ENCODE data around the gene HSP90B1. TPM values are rescaled to one million over a fixed set of nuclear protein-coding genes. Genes with fewer than 3 reads are reported as not detected.

HSP90B1 gene
- polyA plus RNA-seq, 1 of the 3 experiments (the other 2 are of a cell fraction), result 420 TPM

DNA sequence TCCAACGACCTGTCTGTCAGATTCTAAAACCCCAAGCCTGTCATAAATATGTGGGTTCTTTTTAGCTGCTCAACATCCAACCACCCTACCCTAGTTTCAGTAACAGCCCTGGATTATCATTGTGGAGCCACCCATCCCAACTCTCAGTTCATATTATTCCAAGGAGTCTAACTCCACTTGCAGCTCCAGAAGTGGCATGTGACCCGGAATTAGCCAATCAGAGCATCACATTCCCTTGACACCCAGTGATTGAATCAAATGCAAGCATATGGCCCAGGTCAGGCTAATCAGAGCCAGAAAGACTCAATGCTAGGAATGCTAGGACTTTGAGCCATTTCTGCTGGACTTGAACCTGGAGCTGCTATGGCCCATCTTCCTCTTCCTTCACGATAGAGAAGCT is 17.1 kb upstream of the HSP90B1 start:
- 51% methylated on average over 3 of the region's 3 CpGs for WGBS (ENCODE audit: low lambda C conversion rate)
- Histone ChIP-seq H4K20me1 (ENCODE audit: insufficient read depth) (no peaks in the 10 kb centered on the region), H3K4me2 (no peak overlapping the region), H3K79me2 (ENCODE audit: insufficient read depth) (no peaks in the 10 kb centered on the region), H3K9me3 (no peaks in the 10 kb centered on the region), H3K9ac (no peak overlapping the region), H2AFZ (ENCODE audit: low read depth) (no peak overlapping the region), H3K9me2 (no peaks in the 10 kb centered on the region), H3K27me3 (ENCODE audit: insufficient read depth) (no peaks in the 10 kb centered on the region), H3K27ac (ENCODE audit: low read depth in 2 of 2, low read length in 1 of 2) (no peak overlapping the region), H3F3A (replicated peaks; ENCODE audit: insufficient read depth) (no peaks in the 10 kb centered on the region), H3K4me1 (ENCODE audit: control insufficient read depth in 1 of 2, insufficient read depth in 2 of 2, low read depth in 1 of 2, low read length in 1 of 2) (no peaks in the 10 kb centered on the region; a peak in 2 of 4 replicates), H3K36me3 (replicated peaks in 1 of 2; ENCODE audit: control insufficient read depth in 1 of 2, insufficient read depth in 2 of 2, low read length in 1 of 2) (no peaks in the 10 kb centered on the region), H3K4me3 (ENCODE audit: low read depth in 2 of 2, low read length in 1 of 2) (no peak overlapping the region)
- CTCF ChIA-PET, result interaction anchor here (1.6 to 2.2 kb wide), 2 partner anchors 24 to 196 kb away, joined by 5 read pairs; no protein-coding TSS in a partner anchor
- POLR2A ChIA-PET, result no interaction called here
- TF ChIP-seq SMC3 (IDR thresholded peaks at IDR 0.05; ENCODE audit: low read depth, low read length), result no peak
- TF ChIP-seq, protein P1, sequence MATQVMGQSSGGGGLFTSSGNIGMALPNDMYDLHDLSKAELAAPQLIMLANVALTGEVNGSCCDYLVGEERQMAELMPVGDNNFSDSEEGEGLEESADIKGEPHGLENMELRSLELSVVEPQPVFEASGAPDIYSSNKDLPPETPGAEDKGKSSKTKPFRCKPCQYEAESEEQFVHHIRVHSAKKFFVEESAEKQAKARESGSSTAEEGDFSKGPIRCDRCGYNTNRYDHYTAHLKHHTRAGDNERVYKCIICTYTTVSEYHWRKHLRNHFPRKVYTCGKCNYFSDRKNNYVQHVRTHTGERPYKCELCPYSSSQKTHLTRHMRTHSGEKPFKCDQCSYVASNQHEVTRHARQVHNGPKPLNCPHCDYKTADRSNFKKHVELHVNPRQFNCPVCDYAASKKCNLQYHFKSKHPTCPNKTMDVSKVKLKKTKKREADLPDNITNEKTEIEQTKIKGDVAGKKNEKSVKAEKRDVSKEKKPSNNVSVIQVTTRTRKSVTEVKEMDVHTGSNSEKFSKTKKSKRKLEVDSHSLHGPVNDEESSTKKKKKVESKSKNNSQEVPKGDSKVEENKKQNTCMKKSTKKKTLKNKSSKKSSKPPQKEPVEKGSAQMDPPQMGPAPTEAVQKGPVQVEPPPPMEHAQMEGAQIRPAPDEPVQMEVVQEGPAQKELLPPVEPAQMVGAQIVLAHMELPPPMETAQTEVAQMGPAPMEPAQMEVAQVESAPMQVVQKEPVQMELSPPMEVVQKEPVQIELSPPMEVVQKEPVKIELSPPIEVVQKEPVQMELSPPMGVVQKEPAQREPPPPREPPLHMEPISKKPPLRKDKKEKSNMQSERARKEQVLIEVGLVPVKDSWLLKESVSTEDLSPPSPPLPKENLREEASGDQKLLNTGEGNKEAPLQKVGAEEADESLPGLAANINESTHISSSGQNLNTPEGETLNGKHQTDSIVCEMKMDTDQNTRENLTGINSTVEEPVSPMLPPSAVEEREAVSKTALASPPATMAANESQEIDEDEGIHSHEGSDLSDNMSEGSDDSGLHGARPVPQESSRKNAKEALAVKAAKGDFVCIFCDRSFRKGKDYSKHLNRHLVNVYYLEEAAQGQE (IDR thresholded peaks at IDR 0.05; ENCODE audit: low read depth, low read length), result no peak
- TF ChIP-seq FOXJ3 (CRISPR knock-in tag; IDR thresholded peaks at IDR 0.05), result no peak
- no peak for TF ChIP-seq GABPA (IDR thresholded peaks at IDR 0.05; ENCODE audit: low read depth)
- TF ChIP-seq MXI1 (IDR thresholded peaks at IDR 0.05; ENCODE audit: low read depth, low read length), result no peak
- TF ChIP-seq, protein P2, sequence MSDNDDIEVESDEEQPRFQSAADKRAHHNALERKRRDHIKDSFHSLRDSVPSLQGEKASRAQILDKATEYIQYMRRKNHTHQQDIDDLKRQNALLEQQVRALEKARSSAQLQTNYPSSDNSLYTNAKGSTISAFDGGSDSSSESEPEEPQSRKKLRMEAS (IDR thresholded peaks at IDR 0.05; ENCODE audit: low read depth), result no peak
- TF ChIP-seq RXRA (IDR thresholded peaks at IDR 0.05; ENCODE audit: borderline replicate concordance, low read depth), result no peak
- no peak for TF ChIP-seq CHD2 (IDR thresholded peaks at IDR 0.05; ENCODE audit: low read length, partially characterized antibody)
- TF ChIP-seq EZH2phosphoT487 (IDR thresholded peaks at IDR 0.05; ENCODE audit: borderline replicate concordance, low read depth), result no peak
- TF ChIP-seq TAF1 (IDR thresholded peaks at IDR 0.05; ENCODE audit: borderline replicate concordance, low read depth, low read length), result no peak
- TF ChIP-seq TEAD4 (IDR thresholded peaks at IDR 0.05; ENCODE audit: borderline replicate concordance, insufficient read depth), result no peak
- TF ChIP-seq, protein P3, sequence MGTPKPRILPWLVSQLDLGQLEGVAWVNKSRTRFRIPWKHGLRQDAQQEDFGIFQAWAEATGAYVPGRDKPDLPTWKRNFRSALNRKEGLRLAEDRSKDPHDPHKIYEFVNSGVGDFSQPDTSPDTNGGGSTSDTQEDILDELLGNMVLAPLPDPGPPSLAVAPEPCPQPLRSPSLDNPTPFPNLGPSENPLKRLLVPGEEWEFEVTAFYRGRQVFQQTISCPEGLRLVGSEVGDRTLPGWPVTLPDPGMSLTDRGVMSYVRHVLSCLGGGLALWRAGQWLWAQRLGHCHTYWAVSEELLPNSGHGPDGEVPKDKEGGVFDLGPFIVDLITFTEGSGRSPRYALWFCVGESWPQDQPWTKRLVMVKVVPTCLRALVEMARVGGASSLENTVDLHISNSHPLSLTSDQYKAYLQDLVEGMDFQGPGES (IDR thresholded peaks at IDR 0.05; ENCODE audit: low read depth, low read length), result no peak
- TF ChIP-seq JUND (IDR thresholded peaks at IDR 0.05), result no peak
- no peak for TF ChIP-seq FOXM1 (IDR thresholded peaks at IDR 0.05; ENCODE audit: low read depth)
- TF ChIP-seq MEF2A (IDR thresholded peaks at IDR 0.05; ENCODE audit: borderline replicate concordance, low read depth), result no peak
- TF ChIP-seq, protein P4, sequence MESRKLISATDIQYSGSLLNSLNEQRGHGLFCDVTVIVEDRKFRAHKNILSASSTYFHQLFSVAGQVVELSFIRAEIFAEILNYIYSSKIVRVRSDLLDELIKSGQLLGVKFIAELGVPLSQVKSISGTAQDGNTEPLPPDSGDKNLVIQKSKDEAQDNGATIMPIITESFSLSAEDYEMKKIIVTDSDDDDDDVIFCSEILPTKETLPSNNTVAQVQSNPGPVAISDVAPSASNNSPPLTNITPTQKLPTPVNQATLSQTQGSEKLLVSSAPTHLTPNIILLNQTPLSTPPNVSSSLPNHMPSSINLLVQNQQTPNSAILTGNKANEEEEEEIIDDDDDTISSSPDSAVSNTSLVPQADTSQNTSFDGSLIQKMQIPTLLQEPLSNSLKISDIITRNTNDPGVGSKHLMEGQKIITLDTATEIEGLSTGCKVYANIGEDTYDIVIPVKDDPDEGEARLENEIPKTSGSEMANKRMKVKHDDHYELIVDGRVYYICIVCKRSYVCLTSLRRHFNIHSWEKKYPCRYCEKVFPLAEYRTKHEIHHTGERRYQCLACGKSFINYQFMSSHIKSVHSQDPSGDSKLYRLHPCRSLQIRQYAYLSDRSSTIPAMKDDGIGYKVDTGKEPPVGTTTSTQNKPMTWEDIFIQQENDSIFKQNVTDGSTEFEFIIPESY (IDR thresholded peaks at IDR 0.05; ENCODE audit: borderline replicate concordance, low read depth), result no peak
- TF ChIP-seq RAD21 (IDR thresholded peaks at IDR 0.05; ENCODE audit: low read length), result no peak
- TF ChIP-seq RFX5 (IDR thresholded peaks at IDR 0.05; ENCODE audit: low read length), result no peak
- DNase-seq, result no peak
